HCT116 (cell line): ENCODE measurements around the gene RGS12. TPM values are rescaled to one million over a fixed set of nuclear protein-coding genes. Genes with fewer than 3 reads are reported as not detected.

ENCODE experiments used
- ATAC-seq: fragments of 200-7000 bp; cut with Tn5 transposase; 2 replicates; pipeline ENCODE4 v1.9.1; 2020; ENCODE audit warnings: mild to moderate bottlenecking, moderate library complexity
- BruUV-seq: library from RNA; stranded (reverse); fragments of 400-500 nt; replicated peaks from 2 replicates; lab custom pipeline; 2021; lab: Mats Ljungman, UMichigan
- CTCF ChIA-PET: fragments of 300-600 bp; sonication (Branson Sonifier 250); formaldehyde crosslinking; loops from one replicate; lab custom pipeline; 2021; ENCODE audit warnings: antibody characterized with exemption; lab: Charles Lee
- POLR2A ChIA-PET: fragments of 300-600, 350-600 bp; sonication (Branson Sonifier 250); formaldehyde crosslinking; loops from one replicate; lab custom pipeline; 2021; ENCODE audit warnings: antibody characterized with exemption; lab: Charles Lee
- RAD21 ChIA-PET, 2 experiments: fragments of 300-600 bp; sonication (Branson Sonifier 250); formaldehyde crosslinking; loops; one replicate each; lab custom pipeline; 2023; ENCODE audit warnings: low total read pairs in 2 of 2; ENCODE audit not compliant: uncharacterized antibody in 2 of 2, unreplicated experiment in 2 of 2, low non-redundant PET in 1 of 2; lab: Charles Lee
- DNase-seq: peaks from one replicate; pipeline ENCODE4 v3.0.0-alpha.2; 2010; ENCODE audit warnings: low read depth, low spot score
- H2AFZ ChIP-seq: fragments of 200-600 bp; shearing (Covaris generic), sonication (generic); 2 replicates; pipeline ENCODE4 v1.6.1; 2017; ENCODE audit warnings: low read depth, mixed run types, mixed read lengths, antibody characterized with exemption, low read length; ENCODE audit not compliant: poor library complexity, severe bottlenecking
- H3K27ac ChIP-seq: 2 replicates; pipeline ENCODE4 v1.5.1; 2012; ENCODE audit warnings: low read depth, low read length
- H3K27me3 ChIP-seq: fragments of 200-600 bp; sonication (generic); 2 replicates; pipeline ENCODE4 v1.6.1; 2016; ENCODE audit warnings: mixed run types, low read length, mixed read lengths; ENCODE audit not compliant: insufficient read depth
- H3K36me3 ChIP-seq, 2 experiments: fragments of 200-500 bp in 1 of 2; fragments of 200-600 bp in 1 of 2; sonication (Bioruptor generic) in 1 of 2; sonication (generic) in 1 of 2; 2 replicates each; pipeline versions ENCODE4 v1.5.1 to v1.6.1; 2014 to 2016; ENCODE audit warnings: low read length in 2 of 2, inconsistent platforms in 1 of 2, mixed read lengths in 1 of 2, mixed run types in 1 of 2; ENCODE audit not compliant: insufficient read depth in 2 of 2, control insufficient read depth in 1 of 2
- H3K4me1 ChIP-seq, 2 experiments: fragments of 200-600 bp in 1 of 2; sonication (generic) in 1 of 2; 2 replicates each; pipeline versions ENCODE4 v1.5.1 to v1.6.1; 2012 to 2017; ENCODE audit warnings: low read length in 2 of 2, inconsistent platforms in 1 of 2, mild to moderate bottlenecking in 1 of 2, mixed read lengths in 1 of 2, mixed run types in 1 of 2, moderate library complexity in 1 of 2; ENCODE audit not compliant: insufficient read depth in 2 of 2, control insufficient read depth in 1 of 2
- H3K4me2 ChIP-seq: fragments of 200-600 bp; sonication (generic); 2 replicates; pipeline ENCODE4 v1.6.1; 2017; ENCODE audit warnings: mixed run types, low read length, mixed read lengths
- H3K4me3 ChIP-seq, 2 experiments: fragments of 200-600 bp in 1 of 2; sonication (generic) in 1 of 2; replicated peaks in 1 of 2; 2 replicates each; pipeline ENCODE4 v1.5.1; 2011 to 2016; ENCODE audit warnings: low read length in 2 of 2, control low read depth in 1 of 2, low read depth in 1 of 2, mild to moderate bottlenecking in 1 of 2, mixed read lengths in 1 of 2, mixed run types in 1 of 2
- H3K79me2 ChIP-seq: fragments of 200-600 bp; sonication (generic); 2 replicates; pipeline ENCODE4 v1.6.1; 2017; ENCODE audit warnings: mild to moderate bottlenecking, mixed run types, low read length, moderate library complexity, mixed read lengths; ENCODE audit not compliant: insufficient read depth
- H3K9ac ChIP-seq: fragments of 200-600 bp; sonication (generic); 2 replicates; pipeline ENCODE4 v1.6.1; 2016; ENCODE audit warnings: low read length, mixed read lengths
- H3K9me2 ChIP-seq: fragments of 200-600 bp; sonication (generic), shearing (Covaris generic); 2 replicates; pipeline ENCODE4 v1.6.1; 2017; ENCODE audit warnings: mixed run types, mild to moderate bottlenecking, moderate library complexity; ENCODE audit not compliant: insufficient read depth
- H3K9me3 ChIP-seq, 2 experiments: fragments of 200-500 bp in 1 of 2; fragments of 200-600 bp in 1 of 2; sonication (Bioruptor generic) in 1 of 2; sonication (generic) in 1 of 2; 2 replicates each; pipeline ENCODE4 v1.6.1; 2014 to 2017; ENCODE audit warnings: low read length in 2 of 2, mixed read lengths in 2 of 2, inconsistent platforms in 1 of 2, low read depth in 1 of 2, mild to moderate bottlenecking in 1 of 2, mixed run types in 1 of 2, moderate library complexity in 1 of 2; ENCODE audit not compliant: control insufficient read depth in 1 of 2, insufficient read depth in 1 of 2
- H4K20me1 ChIP-seq: fragments of 200-600 bp; sonication (generic), shearing (Covaris generic); 2 replicates; pipeline ENCODE4 v1.6.1; 2017; ENCODE audit warnings: mixed run types, mild to moderate bottlenecking, moderate library complexity; ENCODE audit not compliant: insufficient read depth
- EGR1 ChIP-seq: IDR thresholded peaks from 2 replicates; pipeline ENCODE4 v1.6.1; 2012; ENCODE audit warnings: low read depth
- ELF1 ChIP-seq: IDR thresholded peaks from 2 replicates; pipeline ENCODE4 v1.6.1; 2012; ENCODE audit warnings: low read depth, borderline replicate concordance
- EZH2 ChIP-seq: fragments of 200-600 bp; sonication (generic); IDR thresholded peaks from 2 replicates; pipeline ENCODE4 v1.6.1; 2017; ENCODE audit warnings: antibody characterized with exemption, mixed run types
- FOSL1 ChIP-seq: IDR thresholded peaks from 2 replicates; pipeline ENCODE4 v1.6.1; 2012; ENCODE audit warnings: low read depth
- RAD21 ChIP-seq: IDR thresholded peaks from 2 replicates; pipeline ENCODE4 v1.6.1; 2012; ENCODE audit warnings: low read depth, mild to moderate bottlenecking
- SIN3A ChIP-seq: IDR thresholded peaks from 2 replicates; pipeline ENCODE4 v1.6.1; 2012; ENCODE audit warnings: low read depth
- intact Hi-C: fragments of 100-400 bp; cut with micrococcal nuclease; formaldehyde crosslinking; loops from 2 replicates; pipeline ENCODE4 v1.10.0; 2022
- total RNA-seq: library from RNA; stranded (reverse); gene quantifications from one replicate; pipeline ENCODE4 v1.2.1, GENCODE V29; 2021; ENCODE audit not compliant: unreplicated experiment
- TF ChIP-seq, protein P1 (sequence below): IDR thresholded peaks from 2 replicates; pipeline ENCODE4 v1.6.1; 2012
- TF ChIP-seq, protein P2 (sequence below): IDR thresholded peaks from 2 replicates; pipeline ENCODE4 v1.6.1; 2012
- TF ChIP-seq, protein P3 (sequence below): IDR thresholded peaks from 2 replicates; pipeline ENCODE4 v1.6.1; 2011; ENCODE audit warnings: mild to moderate bottlenecking, low read length, moderate library complexity; ENCODE audit not compliant: insufficient replicate concordance; ENCODE audit errors: extremely low read depth
- TF ChIP-seq, protein P4 (sequence below): IDR thresholded peaks from 2 replicates; pipeline ENCODE4 v1.6.1; 2012; ENCODE audit warnings: low read depth

Gene RGS12
- total RNA-seq, 1 experiment from 2014 or later = 22.2 TPM

DNA sequence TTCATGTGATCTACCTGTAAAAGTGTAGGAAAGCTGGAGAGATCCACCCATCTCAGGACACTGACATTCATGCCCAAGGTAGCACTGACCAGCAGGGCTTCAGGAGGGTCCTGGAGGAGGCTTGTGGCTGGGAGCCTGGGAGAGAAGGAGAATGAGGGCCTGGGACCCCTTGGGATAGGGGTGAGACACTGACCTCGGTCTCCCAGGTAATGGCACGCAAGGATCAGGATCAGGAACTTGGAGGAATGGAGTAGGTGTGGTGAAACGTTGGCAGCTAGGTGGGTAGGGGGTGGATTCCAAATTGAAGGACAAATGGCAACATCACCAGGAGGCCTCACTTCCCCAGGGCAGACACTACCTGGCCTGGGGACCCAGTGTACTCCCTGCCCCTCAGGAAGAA lies 12.4 kb upstream of the RGS12 start:
- Histone ChIP-seq H3K9ac (no peak overlapping the region), H3K27me3 (no peaks in the 10 kb centered on the region)
- POLR2A ChIA-PET = no interaction called here

More for the DNA sequence above, 12.4 kb upstream of the RGS12 start:
- RAD21 ChIA-PET = no interaction called here
- no TSS peak for BruUV-seq
- Histone ChIP-seq H4K20me1 (no peaks in the 10 kb centered on the region), H3K4me1 (no peaks in the 10 kb centered on the region), H3K36me3 (no peaks in the 10 kb centered on the region), H2AFZ (no peak overlapping the region)
- TF ChIP-seq, protein P1, sequence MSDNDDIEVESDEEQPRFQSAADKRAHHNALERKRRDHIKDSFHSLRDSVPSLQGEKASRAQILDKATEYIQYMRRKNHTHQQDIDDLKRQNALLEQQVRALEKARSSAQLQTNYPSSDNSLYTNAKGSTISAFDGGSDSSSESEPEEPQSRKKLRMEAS = no peak
- TF ChIP-seq, protein P2, sequence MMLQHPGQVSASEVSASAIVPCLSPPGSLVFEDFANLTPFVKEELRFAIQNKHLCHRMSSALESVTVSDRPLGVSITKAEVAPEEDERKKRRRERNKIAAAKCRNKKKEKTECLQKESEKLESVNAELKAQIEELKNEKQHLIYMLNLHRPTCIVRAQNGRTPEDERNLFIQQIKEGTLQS = no peak
- TF ChIP-seq EGR1 (no peak), FOSL1 (no peak), EZH2 (no peak), RAD21 (no peak), ELF1 (no peak), SIN3A (no peak)
- TF ChIP-seq, protein P3, sequence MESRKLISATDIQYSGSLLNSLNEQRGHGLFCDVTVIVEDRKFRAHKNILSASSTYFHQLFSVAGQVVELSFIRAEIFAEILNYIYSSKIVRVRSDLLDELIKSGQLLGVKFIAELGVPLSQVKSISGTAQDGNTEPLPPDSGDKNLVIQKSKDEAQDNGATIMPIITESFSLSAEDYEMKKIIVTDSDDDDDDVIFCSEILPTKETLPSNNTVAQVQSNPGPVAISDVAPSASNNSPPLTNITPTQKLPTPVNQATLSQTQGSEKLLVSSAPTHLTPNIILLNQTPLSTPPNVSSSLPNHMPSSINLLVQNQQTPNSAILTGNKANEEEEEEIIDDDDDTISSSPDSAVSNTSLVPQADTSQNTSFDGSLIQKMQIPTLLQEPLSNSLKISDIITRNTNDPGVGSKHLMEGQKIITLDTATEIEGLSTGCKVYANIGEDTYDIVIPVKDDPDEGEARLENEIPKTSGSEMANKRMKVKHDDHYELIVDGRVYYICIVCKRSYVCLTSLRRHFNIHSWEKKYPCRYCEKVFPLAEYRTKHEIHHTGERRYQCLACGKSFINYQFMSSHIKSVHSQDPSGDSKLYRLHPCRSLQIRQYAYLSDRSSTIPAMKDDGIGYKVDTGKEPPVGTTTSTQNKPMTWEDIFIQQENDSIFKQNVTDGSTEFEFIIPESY = no peak
- TF ChIP-seq, protein P4, sequence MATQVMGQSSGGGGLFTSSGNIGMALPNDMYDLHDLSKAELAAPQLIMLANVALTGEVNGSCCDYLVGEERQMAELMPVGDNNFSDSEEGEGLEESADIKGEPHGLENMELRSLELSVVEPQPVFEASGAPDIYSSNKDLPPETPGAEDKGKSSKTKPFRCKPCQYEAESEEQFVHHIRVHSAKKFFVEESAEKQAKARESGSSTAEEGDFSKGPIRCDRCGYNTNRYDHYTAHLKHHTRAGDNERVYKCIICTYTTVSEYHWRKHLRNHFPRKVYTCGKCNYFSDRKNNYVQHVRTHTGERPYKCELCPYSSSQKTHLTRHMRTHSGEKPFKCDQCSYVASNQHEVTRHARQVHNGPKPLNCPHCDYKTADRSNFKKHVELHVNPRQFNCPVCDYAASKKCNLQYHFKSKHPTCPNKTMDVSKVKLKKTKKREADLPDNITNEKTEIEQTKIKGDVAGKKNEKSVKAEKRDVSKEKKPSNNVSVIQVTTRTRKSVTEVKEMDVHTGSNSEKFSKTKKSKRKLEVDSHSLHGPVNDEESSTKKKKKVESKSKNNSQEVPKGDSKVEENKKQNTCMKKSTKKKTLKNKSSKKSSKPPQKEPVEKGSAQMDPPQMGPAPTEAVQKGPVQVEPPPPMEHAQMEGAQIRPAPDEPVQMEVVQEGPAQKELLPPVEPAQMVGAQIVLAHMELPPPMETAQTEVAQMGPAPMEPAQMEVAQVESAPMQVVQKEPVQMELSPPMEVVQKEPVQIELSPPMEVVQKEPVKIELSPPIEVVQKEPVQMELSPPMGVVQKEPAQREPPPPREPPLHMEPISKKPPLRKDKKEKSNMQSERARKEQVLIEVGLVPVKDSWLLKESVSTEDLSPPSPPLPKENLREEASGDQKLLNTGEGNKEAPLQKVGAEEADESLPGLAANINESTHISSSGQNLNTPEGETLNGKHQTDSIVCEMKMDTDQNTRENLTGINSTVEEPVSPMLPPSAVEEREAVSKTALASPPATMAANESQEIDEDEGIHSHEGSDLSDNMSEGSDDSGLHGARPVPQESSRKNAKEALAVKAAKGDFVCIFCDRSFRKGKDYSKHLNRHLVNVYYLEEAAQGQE = no peak
- TF ChIP-seq, all 23 proteins: peak for 0
- Histone ChIP-seq H3K4me2 (no peak overlapping the region), H3K4me3 (no peak overlapping the region), H3K79me2 (no peaks in the 10 kb centered on the region), H3K9me2 (no peaks in the 10 kb centered on the region), H3K27ac (no peak overlapping the region), H3K9me3 (no peaks in the 10 kb centered on the region)
- DNase-seq = no peak
- intact Hi-C loops = no loop called here
- ATAC-seq = no peak
- CTCF ChIA-PET = no interaction called here
